GM18868 (cell line): ENCODE results near the gene PLAGL1.
"Not testable (repeated sequence)": the region's sequence is repeated elsewhere in the genome, so short reads cannot be mapped to it uniquely, and the experiment has no call there.

ENCODE experiments used
- ATAC-seq: cut with Tn5 transposase; IDR thresholded peaks from one replicate; pipeline ENCODE4 v1.9.1; 2021; ENCODE audit warnings: mild to moderate bottlenecking, moderate library complexity; ENCODE audit not compliant: unreplicated experiment

PLAGL1 gene, protein sequence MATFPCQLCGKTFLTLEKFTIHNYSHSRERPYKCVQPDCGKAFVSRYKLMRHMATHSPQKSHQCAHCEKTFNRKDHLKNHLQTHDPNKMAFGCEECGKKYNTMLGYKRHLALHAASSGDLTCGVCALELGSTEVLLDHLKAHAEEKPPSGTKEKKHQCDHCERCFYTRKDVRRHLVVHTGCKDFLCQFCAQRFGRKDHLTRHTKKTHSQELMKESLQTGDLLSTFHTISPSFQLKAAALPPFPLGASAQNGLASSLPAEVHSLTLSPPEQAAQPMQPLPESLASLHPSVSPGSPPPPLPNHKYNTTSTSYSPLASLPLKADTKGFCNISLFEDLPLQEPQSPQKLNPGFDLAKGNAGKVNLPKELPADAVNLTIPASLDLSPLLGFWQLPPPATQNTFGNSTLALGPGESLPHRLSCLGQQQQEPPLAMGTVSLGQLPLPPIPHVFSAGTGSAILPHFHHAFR

DNA sequence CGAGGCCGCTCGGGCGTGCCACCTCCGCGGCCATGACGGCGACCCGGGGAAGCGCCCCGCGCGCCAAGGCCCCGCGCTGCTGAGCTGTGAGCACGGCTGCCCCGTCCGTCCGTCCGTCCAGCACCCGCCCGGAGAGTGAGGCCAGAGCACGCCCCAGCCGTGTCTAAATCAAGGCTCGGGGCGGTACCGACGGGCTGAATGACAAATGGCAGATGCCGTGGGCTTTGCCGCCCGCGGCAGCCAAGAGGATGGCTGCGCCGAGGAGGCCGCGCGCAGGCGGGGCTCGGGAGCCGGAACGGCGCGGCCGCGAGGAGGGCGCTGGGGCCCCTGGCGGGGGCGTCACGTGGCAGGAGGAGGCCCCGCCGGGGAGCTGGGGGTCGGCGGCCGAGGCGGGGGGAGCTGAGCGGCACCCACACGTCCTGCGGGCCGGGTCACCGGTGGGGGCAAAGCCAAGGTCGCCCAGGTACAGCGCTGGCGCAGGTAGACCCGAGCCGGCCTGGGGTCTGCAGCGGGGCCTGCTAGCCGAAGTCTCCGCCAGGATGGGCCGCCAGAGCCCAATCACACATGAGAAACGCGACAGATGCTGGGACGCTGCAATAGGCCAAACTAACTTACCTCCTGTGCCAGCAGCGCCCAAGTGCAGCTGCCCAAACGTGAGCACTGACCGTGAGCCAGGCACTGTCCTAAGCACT lies at the start of gene PLAGL1:
Gene PLAGL1, minus strand, starts transcription at position 140 of the 692 bp plus-strand sequence. CDS start 60,123 bp downstream, outside the sequence.
- peak; percentile 68 for ATAC-seq

DNA sequence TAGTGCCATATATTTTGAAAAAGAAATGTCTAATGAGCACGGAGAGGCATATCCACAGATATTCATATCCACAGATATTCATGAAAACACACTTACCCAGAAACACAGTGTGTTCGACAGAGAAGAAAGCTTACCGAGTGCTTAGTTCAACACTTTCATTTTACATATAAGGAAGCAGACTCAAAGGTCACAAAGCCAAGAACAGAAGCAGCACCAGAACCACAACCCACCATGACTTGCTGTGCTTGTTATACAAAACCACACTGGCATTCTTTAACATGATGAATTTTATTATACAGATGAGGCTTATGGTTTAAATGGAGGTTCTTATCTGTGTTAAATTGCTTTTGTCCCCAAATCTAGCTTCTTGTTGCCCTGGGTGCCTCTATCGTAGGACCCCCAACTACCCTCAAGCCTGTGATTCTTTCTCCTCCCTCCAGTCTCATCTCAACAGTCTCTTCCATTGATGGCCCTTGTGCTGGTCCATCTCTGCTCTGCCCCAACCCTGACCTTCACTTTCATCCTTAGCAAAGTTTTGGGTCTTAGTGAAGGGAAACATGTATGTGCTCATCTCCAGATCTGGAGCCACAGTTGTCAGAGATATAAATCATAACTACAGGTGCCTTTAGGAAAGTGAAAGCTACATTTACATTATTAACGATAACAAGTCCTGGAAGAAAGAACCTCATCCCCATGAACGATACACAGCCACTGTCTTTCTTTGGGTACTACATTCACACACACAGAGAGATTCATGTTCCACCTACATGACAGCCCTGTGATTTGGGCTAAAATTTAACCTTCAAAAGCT lies 47.3 kb upstream of the PLAGL1 start:
- peak; percentile 83 for ATAC-seq

DNA sequence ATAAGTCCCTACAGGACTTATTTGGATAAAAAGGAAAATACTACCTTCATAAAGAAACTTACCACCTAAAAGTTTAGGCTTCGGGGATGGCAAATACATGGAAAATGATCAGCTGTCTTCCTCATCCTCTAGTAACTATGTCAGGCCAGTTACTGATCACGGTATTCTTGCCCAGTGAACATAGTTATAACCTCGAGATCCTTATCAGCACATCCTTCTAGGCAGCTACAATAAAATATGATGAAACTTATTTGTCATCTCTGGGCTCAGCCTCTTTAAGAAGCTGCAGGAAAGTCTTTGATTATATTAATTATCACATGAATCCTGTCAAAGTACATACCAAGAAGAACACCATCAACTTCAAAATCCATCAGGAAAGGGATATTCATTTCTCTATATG lies 45.5 kb upstream of the PLAGL1 start:
- ATAC-seq = no peak

DNA sequence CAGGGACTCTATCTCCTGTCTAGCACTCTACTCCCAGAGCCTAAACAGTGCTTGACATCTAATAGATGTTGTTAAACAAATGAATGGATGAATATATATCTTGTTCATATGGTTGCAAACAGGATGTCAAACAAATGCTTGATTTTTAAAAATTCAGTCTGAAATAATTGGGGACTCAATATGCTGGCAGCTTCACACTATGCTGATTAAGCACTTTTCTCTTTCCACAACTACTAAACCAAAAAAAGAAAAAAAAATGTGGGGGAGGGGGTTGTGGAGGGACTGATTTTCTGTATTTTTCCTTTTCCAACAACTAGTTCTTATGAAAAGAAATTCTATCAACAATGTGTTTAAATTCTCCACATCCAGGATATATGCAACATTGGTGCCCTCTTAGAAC lies 44.4 kb upstream of the PLAGL1 start:
- no peak for ATAC-seq

DNA sequence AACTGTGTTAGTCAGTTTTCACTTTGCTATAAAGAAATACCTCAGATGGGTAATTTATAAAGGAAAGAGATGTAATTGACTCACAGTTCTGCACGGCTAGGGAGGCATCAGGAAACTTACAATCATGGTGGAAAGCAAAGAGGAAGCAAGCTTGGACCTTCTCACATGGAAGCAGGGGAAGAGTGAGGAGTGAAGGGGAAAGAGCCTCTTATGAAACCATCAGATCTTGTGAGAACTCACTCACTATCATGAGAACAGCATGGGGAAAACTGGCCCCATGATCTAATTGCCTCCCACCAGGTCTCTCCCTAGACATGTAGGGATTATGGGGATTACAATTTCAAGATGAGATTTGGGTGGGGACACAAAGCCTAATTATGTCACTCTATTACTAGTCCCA lies 41.3 kb upstream of the PLAGL1 start:
- no peak for ATAC-seq

DNA sequence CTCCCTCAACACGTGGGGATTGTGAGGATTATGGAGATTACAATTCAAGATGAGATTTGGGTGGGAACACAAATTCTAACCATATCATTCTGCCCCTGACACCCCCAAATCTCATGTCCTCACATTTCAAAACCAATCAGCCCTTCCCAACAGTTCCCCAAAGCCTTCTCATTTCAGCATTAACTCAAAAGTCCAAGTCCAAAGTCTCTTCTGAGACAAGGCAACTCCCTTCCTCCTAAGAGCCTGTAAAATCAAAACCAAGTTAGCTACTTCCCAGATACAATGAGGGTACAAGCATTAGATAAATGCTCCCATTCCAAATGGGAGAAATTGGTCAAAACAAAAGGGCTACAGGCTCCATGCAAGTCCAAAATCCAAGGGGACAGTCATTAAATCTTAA lies 39.6 kb upstream of the PLAGL1 start:
- ATAC-seq = no peak

DNA sequence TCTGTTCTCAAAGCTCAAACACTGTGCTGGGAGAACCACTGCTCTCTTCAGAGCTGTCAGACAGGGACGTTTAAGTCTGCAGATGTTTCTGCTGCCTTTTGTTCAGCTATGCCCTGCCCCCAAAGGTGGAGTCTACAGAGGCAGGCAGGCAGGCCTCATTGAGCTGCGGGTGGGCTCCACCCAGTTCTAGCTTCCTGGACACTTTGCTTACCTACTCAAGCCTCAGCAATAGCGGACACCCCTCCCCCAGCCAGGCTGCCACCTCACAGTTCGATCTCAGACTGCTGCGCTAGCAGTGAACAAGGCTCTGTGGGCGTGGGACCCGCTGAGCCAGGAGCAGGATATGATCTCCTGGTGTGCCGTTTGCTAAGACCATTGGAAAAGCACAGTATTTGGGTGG lies 38.6 kb upstream of the PLAGL1 start:
- ATAC-seq = not testable (repeated sequence)

DNA sequence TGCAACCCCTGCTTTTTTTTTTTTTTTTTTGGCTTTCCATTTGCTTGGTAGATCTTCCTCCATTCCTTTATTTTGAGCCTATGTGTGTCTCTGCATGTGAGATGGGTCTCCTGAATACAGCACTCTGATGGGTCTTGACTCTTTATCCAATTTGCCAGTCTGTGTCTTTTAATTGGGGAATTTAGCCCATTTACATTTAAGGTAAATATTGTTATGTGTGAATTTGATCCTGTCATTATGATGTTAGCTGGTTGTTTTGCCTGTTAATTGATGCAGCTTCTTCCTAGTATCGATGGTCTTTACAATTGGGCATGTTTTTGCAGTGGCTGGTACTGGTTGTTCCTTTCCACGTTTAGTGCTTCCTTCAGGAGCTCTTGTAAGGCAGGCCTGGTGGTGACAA lies 36.9 kb upstream of the PLAGL1 start:
- not testable (repeated sequence) for ATAC-seq

DNA sequence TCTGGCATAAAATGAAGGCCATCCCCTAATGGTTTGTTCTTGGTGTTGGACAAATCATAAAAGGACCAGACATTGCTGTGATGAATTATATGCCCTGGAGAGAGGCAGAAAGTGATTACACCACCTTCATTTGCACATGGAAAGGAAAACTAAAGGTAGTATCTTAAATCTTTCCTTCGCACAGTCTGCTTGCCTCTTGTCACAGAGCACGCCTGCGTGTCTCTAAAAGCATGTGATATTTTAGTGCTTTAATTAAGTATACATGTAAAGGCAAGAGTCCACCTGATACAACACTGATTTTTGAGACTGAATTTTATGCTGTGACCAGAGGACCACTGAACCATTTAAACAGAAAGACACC lies 28.8 kb upstream of the PLAGL1 start:
- ATAC-seq = no peak

DNA sequence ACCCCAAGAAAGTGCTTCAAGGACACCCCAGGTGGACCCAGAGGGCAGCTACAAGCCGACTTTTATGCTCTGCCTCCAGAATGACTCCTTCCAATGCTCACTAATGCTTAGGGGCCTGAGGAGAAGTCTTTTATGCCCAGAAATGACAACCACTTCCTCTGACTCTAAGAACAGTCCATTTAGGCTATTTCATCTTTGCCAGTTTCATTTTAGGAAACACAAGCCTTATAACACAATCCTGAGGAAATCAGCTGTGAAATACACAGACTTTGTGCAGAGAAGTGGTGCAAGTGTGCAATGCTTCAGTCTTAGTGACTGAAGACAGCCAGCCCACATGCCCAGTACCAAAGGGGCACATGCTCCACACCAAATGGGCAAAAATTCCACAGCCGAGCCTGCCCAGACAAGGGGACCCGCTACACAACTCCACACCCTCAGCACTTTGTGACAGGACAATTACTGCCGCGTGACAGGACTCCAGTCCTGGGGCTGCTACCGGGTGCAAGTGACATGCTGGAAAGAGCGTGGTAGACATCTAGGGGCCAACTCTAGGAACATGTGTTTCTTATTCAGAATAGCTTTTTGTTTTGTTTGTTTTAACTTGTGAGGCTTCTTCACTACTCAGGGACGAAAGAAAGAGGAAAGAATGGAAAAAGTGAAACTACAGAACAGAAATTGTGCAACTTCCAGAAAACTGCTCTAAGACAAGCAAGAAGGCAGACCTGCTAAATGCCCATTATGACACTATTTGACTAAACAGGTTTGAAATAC lies 28.2 kb upstream of the PLAGL1 start:
- peak; percentile 81 for ATAC-seq

DNA sequence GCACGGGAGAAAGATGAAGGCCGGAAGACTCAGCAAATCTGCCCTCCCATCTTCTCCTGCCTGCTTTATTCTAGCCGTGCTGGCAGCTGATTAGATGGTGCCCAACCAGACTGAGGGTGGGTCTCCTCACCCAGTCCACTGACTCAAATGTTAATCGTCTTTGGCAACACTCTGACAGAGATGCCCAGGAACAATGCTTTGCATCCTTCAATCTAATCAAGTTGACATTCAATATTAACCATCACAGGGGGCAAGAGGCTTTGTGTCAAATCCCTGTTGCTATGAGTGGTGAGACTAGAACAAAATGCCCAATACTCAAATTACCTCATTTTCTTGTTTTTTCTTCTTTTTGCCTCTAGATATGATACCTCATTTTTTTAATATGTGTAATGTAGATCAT lies 27.4 kb upstream of the PLAGL1 start:
- ATAC-seq = no peak

DNA sequence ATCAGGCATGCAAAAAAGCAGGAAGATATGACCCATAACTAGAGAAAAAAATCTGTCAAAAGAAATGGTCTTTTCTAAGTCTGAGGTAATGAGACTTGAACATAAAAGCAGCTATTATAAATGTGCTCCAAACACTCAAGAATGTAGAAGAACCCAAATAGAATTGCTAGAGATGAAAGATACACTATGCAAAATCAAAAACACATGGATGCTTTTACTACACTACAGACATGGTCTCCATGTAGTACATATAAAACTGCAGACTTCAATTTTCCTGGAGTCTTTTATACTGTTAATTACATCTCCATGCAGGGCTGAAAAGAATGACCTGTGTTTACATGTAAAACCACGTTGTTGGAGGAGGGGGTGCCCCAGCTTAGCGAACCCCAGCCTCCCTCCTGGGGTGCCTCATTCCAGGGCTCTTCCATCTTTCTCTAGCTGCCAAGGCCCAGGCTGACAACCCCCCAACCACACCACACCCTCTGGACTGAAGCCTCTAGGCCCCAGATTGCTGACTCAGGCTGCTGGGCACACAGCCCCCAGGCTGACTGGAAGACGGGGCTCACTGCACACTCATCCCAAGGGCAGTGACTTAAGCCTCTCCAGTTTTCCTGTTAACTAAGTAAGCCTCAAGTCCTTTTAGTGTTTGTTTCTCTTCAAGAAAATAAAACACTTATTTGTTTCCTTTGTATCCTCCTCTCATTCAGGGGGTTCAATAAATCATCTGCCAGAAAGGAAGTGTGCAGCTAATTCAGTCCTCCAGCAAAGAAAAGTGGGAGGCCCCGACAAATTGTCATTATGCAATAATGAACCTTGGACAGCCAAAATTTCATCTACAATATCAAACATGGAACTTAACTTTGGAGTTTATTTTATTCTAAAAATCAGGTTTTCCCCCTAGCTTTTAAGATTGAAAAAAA lies 26.0 kb upstream of the PLAGL1 start:
- no peak for ATAC-seq

DNA sequence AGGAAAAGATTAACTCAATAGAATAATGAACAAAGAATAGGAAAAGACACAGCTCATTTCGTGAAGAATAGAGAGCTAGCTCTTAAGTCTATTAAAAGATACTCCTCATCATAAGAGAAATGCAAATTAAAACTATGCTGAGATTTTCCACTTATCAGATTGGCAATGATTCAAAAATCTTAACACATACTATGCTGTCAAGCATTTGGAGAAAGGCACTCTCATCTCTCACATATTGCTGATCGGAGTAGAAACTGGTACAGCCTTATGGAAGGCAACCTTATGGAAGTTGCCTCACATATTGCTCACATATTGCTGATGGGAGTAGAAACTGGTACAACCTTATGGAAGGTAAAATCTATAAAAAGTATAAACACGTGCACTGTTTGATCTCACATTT lies 21.4 kb upstream of the PLAGL1 start:
- ATAC-seq = no peak

DNA sequence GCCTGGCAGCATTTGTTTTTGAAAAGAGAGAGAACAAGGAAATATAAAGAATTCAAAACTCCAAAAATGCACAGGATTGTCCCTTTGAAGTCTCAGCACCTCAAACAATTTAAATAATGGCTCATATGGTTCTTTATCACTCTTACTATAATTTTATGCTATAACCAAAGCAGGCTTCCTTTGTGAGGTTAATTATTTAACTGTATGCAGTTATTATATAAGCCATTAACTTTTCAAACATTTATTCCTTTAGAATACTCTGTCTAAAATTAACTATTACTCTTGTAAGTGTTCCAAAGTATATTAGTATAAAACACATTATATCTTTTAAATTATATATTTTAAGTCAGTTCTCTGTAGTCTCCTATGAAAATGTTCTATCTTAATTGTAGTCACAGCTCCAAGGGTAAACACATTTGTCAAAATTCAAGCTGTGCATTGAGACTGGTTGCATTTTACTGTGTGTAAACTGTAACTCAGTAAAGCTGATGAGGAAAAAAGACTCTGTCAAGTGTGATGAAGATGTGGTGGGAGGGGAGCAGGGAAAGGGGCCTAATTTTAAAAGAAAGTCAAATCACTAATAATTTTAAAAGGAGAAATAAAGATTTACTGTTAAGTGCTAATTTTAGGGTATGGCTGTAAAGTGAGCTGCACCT lies 20.0 kb upstream of the PLAGL1 start:
- ATAC-seq = no peak

DNA sequence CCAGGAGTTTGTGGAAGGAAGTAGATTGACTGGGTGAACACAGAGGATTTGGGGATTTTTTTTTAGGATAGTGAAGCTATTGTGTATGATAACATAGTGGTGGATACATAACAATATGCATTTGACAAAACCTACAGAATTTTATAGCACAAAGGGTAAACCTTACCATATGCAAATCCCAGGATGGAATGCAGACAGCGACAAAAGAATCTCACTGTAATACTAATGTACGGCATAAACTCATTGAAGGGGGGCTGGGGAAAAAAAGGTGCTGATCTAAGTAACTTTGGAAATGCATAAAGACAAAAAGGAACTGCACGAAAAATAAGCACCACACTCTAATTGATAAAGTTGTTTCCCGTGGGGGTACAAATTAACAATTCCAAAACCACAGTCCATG lies 15.2 kb upstream of the PLAGL1 start:
- no peak for ATAC-seq

DNA sequence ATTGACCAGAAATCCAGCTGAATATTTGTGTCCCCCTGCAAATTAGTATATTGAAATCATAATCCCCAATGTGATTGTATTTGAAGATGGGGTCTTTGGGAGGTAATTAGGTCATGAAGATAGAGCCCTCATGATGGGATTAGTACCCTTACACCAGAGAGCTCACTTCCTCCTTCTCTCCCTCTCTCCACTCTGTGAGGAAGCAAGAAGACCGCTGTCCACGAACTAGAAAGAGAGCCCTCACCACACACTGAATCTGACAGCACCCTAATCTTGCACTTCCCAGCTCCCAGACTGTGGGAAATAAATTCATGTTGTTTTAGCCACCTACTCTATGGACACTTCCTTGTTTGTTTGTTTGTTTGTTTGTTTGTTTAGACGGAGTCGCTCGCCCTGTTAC lies 11.9 kb upstream of the PLAGL1 start:
- no peak for ATAC-seq

DNA sequence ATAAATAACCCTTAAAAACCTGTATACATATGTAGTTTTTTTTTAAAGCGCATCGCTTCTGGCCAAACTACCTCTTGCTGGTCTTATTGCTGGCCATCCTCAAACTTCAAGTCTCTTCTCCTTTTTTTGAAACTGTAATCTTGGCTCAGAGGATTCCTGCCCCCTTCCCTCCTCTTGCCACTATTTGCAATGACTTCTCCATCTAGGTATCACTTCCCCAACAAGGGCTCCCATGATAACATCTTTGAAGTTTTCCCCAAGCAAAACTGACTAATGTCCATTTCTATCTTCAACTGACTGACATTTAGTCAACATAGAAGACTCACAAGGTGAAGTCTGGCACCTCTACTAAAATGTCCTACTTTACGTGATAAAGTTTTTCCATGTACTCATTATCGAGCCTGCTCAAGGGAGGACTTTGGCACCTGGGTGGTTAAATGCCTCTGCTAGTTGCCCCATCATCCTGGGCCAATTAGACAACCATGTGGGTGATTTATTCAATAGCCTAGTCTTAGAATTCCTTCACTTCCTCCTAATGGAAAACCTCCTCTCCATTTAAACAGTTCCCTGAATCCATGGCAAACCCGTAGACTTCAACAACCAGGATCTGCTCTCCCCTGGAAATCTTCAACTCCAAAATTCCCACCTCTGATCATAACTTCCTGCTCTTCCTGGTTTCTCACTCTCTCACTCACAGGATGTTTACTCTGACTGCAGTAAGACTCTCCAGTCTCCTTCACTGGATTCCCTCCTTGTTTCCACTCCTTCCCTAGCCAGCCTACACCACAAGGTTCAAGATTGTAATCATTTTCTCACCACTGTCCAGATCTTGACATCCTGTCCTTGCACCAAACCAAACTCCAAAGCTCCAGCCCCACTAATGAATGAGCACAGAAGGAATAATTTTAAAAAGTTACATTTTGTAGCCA lies 9.4 kb upstream of the PLAGL1 start:
- no peak for ATAC-seq

DNA sequence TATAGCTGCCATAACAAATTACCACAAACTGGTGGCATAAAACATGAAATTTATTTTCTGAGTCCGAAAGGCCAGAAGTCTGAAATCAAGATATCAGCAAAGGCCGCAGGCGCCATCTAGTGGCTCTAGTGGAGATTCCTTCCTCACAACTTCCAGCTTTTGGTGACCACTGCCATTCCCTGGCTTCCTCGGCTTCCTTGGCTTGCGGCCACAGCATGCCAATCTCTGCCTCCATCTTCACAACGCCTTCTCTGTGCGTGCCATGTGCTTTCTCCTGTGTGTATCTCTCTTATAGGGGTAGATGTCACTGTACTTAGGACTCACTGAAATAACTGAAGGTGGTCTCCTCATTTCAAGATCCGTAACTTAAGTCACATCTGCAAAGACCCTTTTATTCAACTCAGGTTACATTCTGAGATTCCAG lies 5.4 kb upstream of the PLAGL1 start:
- peak; percentile 47 for ATAC-seq
